ENCODE data around the gene F2RL3.

F2RL3 gene

GRCh38 chr19:16895467-16896145 lies 6.8 kb downstream of the F2RL3 start:
- no peak overlapping the region for H3K27ac ChIP-seq
- TF ChIP-seq ZFX (IDR thresholded peaks at IDR 0.05; ENCODE audit: borderline replicate concordance): no peak
- TF ChIP-seq CTCF (IDR thresholded peaks at IDR 0.05): no peak

- TF ChIP-seq ZFX (IDR thresholded peaks at IDR 0.05; ENCODE audit: borderline replicate concordance): no peak
- no peak for TF ChIP-seq CTCF (IDR thresholded peaks at IDR 0.05)
These were observed 7.6 kb downstream of the F2RL3 start for GRCh38 chr19:16896146-16897028.

GRCh38 chr19:16897029-16897855 lies 8.4 kb downstream of the F2RL3 start:
- peak overlapping the region; percentile 50 for H3K27ac ChIP-seq
- TF ChIP-seq CTCF (IDR thresholded peaks at IDR 0.05): no peak
- no peak for TF ChIP-seq ZFX (IDR thresholded peaks at IDR 0.05; ENCODE audit: borderline replicate concordance)

More at GRCh38 chr19:16896146-16897028, 7.6 kb downstream of the F2RL3 start:
- no peak overlapping the region for H3K27ac ChIP-seq

GRCh38 chr19:16897856-16898161 lies 9.0 kb downstream of the F2RL3 start:
- TF ChIP-seq ZFX (IDR thresholded peaks at IDR 0.05; ENCODE audit: borderline replicate concordance) (no peak), CTCF (IDR thresholded peaks at IDR 0.05) (no peak)
- peak overlapping the region; percentile 50 for H3K27ac ChIP-seq

GRCh38 chr19:16898361-16899015 lies 9.7 kb downstream of the F2RL3 start:
- TF ChIP-seq ZFX (IDR thresholded peaks at IDR 0.05; ENCODE audit: borderline replicate concordance) (no peak), CTCF (IDR thresholded peaks at IDR 0.05) (no peak)
- no peak overlapping the region for H3K27ac ChIP-seq

- no peak for TF ChIP-seq ZFX (IDR thresholded peaks at IDR 0.05; ENCODE audit: borderline replicate concordance)
- peak; percentile 68 for TF ChIP-seq CTCF (IDR thresholded peaks at IDR 0.05)
- no peak overlapping the region for H3K27ac ChIP-seq
These were observed 10.8 kb downstream of the F2RL3 start for GRCh38 chr19:16899566-16900075.

All from 22Rv1 (cell line).